ENCODE results near the gene DCP1A. TPM values are rescaled to one million over a fixed set of nuclear protein-coding genes. Genes with fewer than 3 reads are reported as not detected.

Gene DCP1A
- 20.4 and 23.0 TPM in 2 replicates for total RNA-seq
- polyA plus RNA-seq, result 28.2 and 34.5 TPM in 2 replicates

GRCh38 chr3:53347261-53348064, at the start of gene DCP1A:
DCP1A (minus strand) TSS chr3:53347543; CDS start chr3:53347517, 26 bp downstream.
- no peaks in the 10 kb centered on the region for H4K20me1 ChIP-seq (ENCODE audit: insufficient read depth, poor library complexity, severe bottlenecking)

GRCh38 chr3:53384465-53385423, 37.4 kb upstream of the DCP1A start:
- 84% methylated on average over 6 of the region's 6 CpGs for WGBS (ENCODE audit: low lambda C conversion rate, missing lambda C conversion rate)
- Histone ChIP-seq H3K27me3 (no peaks in the 10 kb centered on the region), H3K4me2 (no peak overlapping the region), H3K9me3 (ENCODE audit: low read depth) (no peaks in the 10 kb centered on the region), H3K4me3 (no peak overlapping the region), H3K9me2 (replicated peaks; ENCODE audit: insufficient read depth) (no peaks in the 10 kb centered on the region), H3K27ac (no peak overlapping the region), H3K36me3 (replicated peaks; ENCODE audit: insufficient read depth, low read depth) (no peaks in the 10 kb centered on the region), H2AFZ (no peak overlapping the region), H3K4me1 (ENCODE audit: insufficient read depth) (no peaks in the 10 kb centered on the region), H4K20me1 (ENCODE audit: insufficient read depth, poor library complexity, severe bottlenecking) (no peaks in the 10 kb centered on the region), H3K79me2 (no peaks in the 10 kb centered on the region)
- TF ChIP-seq CTCF (IDR thresholded peaks at IDR 0.05; ENCODE audit: poor library complexity), result no peak
- TF ChIP-seq EZH2phosphoT487 (IDR thresholded peaks at IDR 0.05; ENCODE audit: low read depth, severe bottlenecking, unreplicated experiment), result no peak
- no peak for TF ChIP-seq EZH2 (IDR thresholded peaks at IDR 0.05; ENCODE audit: borderline replicate concordance)
- DNase-seq (ENCODE audit: low spot score), result no peak

More at GRCh38 chr3:53347261-53348064, at the start of gene DCP1A:
- DNase-seq (ENCODE audit: low spot score), result peak; percentile 98
- Histone ChIP-seq H3K79me2 (peaks cover 46% of the 10 kb centered on the region), H3K4me3 (peak within 1 kb of the TSS; percentile 92), H3K9me3 (ENCODE audit: low read depth) (no peaks in the 10 kb centered on the region), H3K36me3 (replicated peaks; ENCODE audit: insufficient read depth, low read depth) (no peaks in the 10 kb centered on the region), H2AFZ (peak within 1 kb of the TSS; percentile 77), H3K9me2 (replicated peaks; ENCODE audit: insufficient read depth) (no peaks in the 10 kb centered on the region), H3K27ac (peak within 1 kb of the TSS; percentile 99), H3K27me3 (no peaks in the 10 kb centered on the region), H3K4me1 (ENCODE audit: insufficient read depth) (peaks cover 14% of the 10 kb centered on the region), H3K4me2 (peak within 1 kb of the TSS; percentile 81)
- TF ChIP-seq EZH2 (IDR thresholded peaks at IDR 0.05; ENCODE audit: borderline replicate concordance) (no peak), CTCF (IDR thresholded peaks at IDR 0.05; ENCODE audit: poor library complexity) (no peak), EZH2phosphoT487 (IDR thresholded peaks at IDR 0.05; ENCODE audit: low read depth, severe bottlenecking, unreplicated experiment) (no peak)
- under 1% methylated on average over 57 of the region's 61 CpGs for WGBS (ENCODE audit: low lambda C conversion rate, missing lambda C conversion rate)

- 93% methylated on average over 4 of the region's 4 CpGs for WGBS (ENCODE audit: low lambda C conversion rate, missing lambda C conversion rate)
- no peak overlapping the region for H2AFZ ChIP-seq
- H3K27ac ChIP-seq, result no peak overlapping the region
- H3K27me3 ChIP-seq, result no peaks in the 10 kb centered on the region
- TF ChIP-seq CTCF (IDR thresholded peaks at IDR 0.05; ENCODE audit: poor library complexity), result no peak
- no peak for DNase-seq (ENCODE audit: low spot score)
- H3K36me3 ChIP-seq (replicated peaks; ENCODE audit: insufficient read depth, low read depth), result no peaks in the 10 kb centered on the region
- H3K9me3 ChIP-seq (ENCODE audit: low read depth), result no peaks in the 10 kb centered on the region
- no peaks in the 10 kb centered on the region for H4K20me1 ChIP-seq (ENCODE audit: insufficient read depth, poor library complexity, severe bottlenecking)
- no peak overlapping the region for H3K4me2 ChIP-seq
- H3K4me3 ChIP-seq, result no peak overlapping the region
- no peaks in the 10 kb centered on the region for H3K79me2 ChIP-seq
- H3K4me1 ChIP-seq (ENCODE audit: insufficient read depth), result no peaks in the 10 kb centered on the region
- no peaks in the 10 kb centered on the region for H3K9me2 ChIP-seq (replicated peaks; ENCODE audit: insufficient read depth)
Measured at GRCh38 chr3:53382106-53382505, 34.8 kb upstream of the DCP1A start.
